Type B pancreatic cell (in vitro differentiated cells): ENCODE measurements around the gene FAM20B. TPM values are rescaled to one million over a fixed set of nuclear protein-coding genes. Genes with fewer than 3 reads are reported as not detected.

Source experiments
- DNase-seq: peaks from one replicate; pipeline ENCODE4 v3.0.0; 2021; ENCODE audit warnings: mixed read lengths; ENCODE audit not compliant: unreplicated experiment; ENCODE audit errors: extremely low spot score
- H3K27ac Mint-ChIP-seq: 2 replicates; pipeline ENCODE4 v1.8.0; 2021; ENCODE audit warnings: mild to moderate bottlenecking, mixed read lengths
- H3K27me3 Mint-ChIP-seq: 2 replicates; pipeline ENCODE4 v1.8.0; 2021; ENCODE audit warnings: mixed read lengths
- H3K36me3 Mint-ChIP-seq: 2 replicates; pipeline ENCODE4 v1.8.0; 2021; ENCODE audit warnings: mixed read lengths
- H3K4me1 Mint-ChIP-seq: one replicate; pipeline ENCODE4 v1.8.0; 2021; ENCODE audit warnings: mixed read lengths; ENCODE audit not compliant: unreplicated experiment
- H3K4me3 Mint-ChIP-seq: 2 replicates; pipeline ENCODE4 v1.8.0; 2021; ENCODE audit warnings: mild to moderate bottlenecking, mixed read lengths
- H3K9me3 Mint-ChIP-seq: 2 replicates; pipeline ENCODE4 v1.8.0; 2021; ENCODE audit warnings: mixed read lengths
- total RNA-seq: library from RNA; stranded (reverse); gene quantifications from 2 replicates; pipeline ENCODE4 v1.2.1, GENCODE V29; 2021; ENCODE audit warnings: low replicate concordance
- TF ChIP-seq, protein P1 (sequence below): fragments of 200-600 bp; sonication (generic); conservative IDR thresholded peaks from 2 replicates; pipeline ENCODE4 v1.5.0; 2021; ENCODE audit warnings: antibody characterized with exemption, mild to moderate bottlenecking

FAM20B gene
- total RNA-seq, 1 donor from 2014 or later = 41.0 TPM

- peaks cover 56% of the 10 kb centered on the region for H3K36me3 Mint-ChIP-seq
- H3K4me1 Mint-ChIP-seq = no peaks in the 10 kb centered on the region
- TF ChIP-seq, protein P1, sequence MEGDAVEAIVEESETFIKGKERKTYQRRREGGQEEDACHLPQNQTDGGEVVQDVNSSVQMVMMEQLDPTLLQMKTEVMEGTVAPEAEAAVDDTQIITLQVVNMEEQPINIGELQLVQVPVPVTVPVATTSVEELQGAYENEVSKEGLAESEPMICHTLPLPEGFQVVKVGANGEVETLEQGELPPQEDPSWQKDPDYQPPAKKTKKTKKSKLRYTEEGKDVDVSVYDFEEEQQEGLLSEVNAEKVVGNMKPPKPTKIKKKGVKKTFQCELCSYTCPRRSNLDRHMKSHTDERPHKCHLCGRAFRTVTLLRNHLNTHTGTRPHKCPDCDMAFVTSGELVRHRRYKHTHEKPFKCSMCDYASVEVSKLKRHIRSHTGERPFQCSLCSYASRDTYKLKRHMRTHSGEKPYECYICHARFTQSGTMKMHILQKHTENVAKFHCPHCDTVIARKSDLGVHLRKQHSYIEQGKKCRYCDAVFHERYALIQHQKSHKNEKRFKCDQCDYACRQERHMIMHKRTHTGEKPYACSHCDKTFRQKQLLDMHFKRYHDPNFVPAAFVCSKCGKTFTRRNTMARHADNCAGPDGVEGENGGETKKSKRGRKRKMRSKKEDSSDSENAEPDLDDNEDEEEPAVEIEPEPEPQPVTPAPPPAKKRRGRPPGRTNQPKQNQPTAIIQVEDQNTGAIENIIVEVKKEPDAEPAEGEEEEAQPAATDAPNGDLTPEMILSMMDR = no peak
- no peak for DNase-seq
- H3K27me3 Mint-ChIP-seq = no peaks in the 10 kb centered on the region
- peak overlapping the region; percentile 71 for H3K27ac Mint-ChIP-seq
- no peaks in the 10 kb centered on the region for H3K9me3 Mint-ChIP-seq
- no peak overlapping the region for H3K4me3 Mint-ChIP-seq
These were observed 33.1 kb downstream of the FAM20B start for GRCh38 chr1:179058487-179059483.

DNA sequence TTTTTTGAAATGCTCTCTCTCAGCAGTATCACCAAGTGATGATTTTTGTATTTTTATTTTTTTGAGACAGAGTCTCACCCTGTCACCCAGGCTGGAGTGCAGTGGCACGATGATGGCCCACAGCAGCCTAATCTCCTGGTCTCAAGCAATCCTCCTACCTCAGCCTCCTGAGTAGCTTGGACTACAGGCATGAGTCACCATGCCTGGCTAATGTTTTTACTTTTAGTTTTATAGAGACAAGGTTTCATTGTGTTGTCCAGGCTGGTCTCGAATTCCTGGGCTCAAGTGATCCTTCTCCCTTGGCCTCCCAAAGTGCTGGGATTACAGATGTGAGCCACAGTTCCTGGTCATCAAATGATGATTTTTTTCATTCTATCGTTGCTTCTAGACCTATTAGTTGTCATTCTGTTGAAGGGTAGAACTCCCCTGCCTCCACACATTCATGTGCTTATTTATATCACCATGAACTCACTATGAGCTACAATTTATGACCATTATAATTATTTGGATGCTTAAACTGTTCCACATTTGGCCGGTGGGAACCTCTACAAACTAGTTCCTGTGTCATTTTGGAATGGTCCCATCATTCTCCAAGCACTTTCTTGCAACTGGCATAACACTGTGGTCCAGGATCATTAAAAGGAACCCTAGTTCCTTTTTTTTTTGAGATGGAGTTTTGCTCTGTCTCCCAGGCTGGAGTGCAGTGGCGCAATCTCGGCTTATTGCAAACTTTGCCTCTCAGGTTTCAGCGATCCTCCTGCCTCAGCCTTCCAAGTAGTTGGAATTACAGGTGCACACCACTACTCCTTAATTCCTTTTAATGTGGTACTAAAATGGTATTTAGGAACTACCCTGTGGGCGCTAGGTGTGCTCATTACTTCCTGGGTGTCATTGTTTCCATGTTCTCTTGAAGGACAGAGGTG lies 35.9 kb downstream of the FAM20B start:
- Mint-ChIP-seq H3K4me3 (no peak overlapping the region), H3K36me3 (peaks cover 52% of the 10 kb centered on the region), H3K27ac (peak overlapping the region; percentile 94), H3K4me1 (no peaks in the 10 kb centered on the region), H3K9me3 (no peaks in the 10 kb centered on the region), H3K27me3 (no peaks in the 10 kb centered on the region)
- TF ChIP-seq, protein P1 = no peak
- no peak for DNase-seq

DNA sequence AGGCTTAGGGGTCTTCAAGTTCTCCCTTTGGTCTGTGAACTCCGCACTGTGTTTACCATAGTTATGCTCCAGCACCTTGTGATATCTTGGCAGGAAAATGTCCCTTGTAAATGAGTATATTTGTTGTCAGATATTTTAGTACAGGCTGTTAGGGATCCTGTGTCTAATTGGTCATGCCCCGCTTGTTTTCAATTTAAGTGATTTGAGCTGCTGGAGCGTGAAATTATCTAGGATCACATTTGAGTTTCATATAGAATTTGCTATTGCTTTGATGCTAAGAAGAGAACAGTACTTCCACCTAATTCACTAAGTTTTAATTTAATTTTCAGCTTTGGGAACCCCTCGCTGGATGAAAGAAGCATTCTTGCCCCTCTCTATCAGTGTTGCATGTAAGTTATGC lies 40.8 kb downstream of the FAM20B start:
- H3K36me3 Mint-ChIP-seq = peaks cover 34% of the 10 kb centered on the region
- H3K9me3 Mint-ChIP-seq = no peaks in the 10 kb centered on the region
- no peak overlapping the region for H3K4me3 Mint-ChIP-seq
- TF ChIP-seq, protein P1 = no peak
- H3K4me1 Mint-ChIP-seq = no peaks in the 10 kb centered on the region
- no peaks in the 10 kb centered on the region for H3K27me3 Mint-ChIP-seq
- DNase-seq = no peak
- no peak overlapping the region for H3K27ac Mint-ChIP-seq

GRCh38 chr1:179077396-179077795 lies 51.7 kb downstream of the FAM20B start:
- no peak overlapping the region for H3K4me3 Mint-ChIP-seq
- H3K36me3 Mint-ChIP-seq = peaks cover 6% of the 10 kb centered on the region
- no peaks in the 10 kb centered on the region for H3K27me3 Mint-ChIP-seq
- TF ChIP-seq, protein P1 = no peak
- no peak for DNase-seq
- no peak overlapping the region for H3K27ac Mint-ChIP-seq
- no peaks in the 10 kb centered on the region for H3K9me3 Mint-ChIP-seq
- H3K4me1 Mint-ChIP-seq = peaks cover 13% of the 10 kb centered on the region

DNA sequence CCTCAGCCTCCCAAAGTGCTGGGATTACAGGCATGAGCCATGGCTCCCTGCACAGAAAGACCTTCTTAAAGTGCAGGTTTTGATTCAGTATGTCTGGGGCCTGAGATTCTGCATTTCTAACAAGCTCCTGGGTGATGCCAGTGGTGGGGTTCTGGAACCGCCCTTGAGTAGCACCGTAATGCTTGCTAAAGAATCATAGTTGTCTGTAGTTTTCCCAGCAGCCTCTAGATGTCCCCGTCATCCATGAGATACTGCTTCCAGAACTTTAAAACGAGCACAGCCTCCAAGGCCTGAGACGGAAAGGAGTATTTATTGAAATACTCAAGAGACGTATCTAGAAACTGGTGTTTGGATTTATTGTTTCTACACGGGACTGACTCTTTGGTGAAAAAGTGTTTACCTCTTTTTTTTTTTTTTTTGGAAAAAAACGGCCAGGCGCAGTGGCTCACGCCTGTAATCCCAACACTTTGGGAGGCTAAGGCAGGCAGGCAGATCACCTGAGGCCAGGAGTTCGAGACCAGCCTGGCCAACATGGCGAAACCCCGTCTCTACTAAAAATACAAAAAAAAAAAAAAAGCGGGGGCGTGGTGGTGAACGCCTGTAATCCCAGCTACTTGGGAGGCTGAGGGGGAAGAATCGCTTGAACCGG lies 53.5 kb downstream of the FAM20B start:
- Mint-ChIP-seq H3K4me1 (peaks cover 22% of the 10 kb centered on the region), H3K4me3 (peak overlapping the region; percentile 66), H3K27ac (peak overlapping the region; percentile 46), H3K36me3 (no peaks in the 10 kb centered on the region), H3K27me3 (no peaks in the 10 kb centered on the region), H3K9me3 (no peaks in the 10 kb centered on the region)
- TF ChIP-seq, protein P1 = peak; percentile 83
- DNase-seq = no peak
